Glutamatergic neuron (in vitro differentiated cells): ENCODE data around the gene KRT7. TPM values are rescaled to one million over a fixed set of nuclear protein-coding genes. Genes with fewer than 3 reads are reported as not detected.

Experiments
- total RNA-seq: library from RNA; stranded (reverse); fragmentation: NEBNext Ultra II Directional; extraction: Animal tissue kit (Norgen Biotek cat#: 25700); gene quantifications from one replicate; pipeline ENCODE4 v1.2.1, GENCODE V29; 2021; ENCODE audit not compliant: unreplicated experiment

The KRT7 gene
- total RNA-seq, 1 donor from 2014 or later, result not detected

Other genes starting within 250 kb of the KRT7 start
- gene TAMALIN, start 226.3 kb upstream of the KRT7 start, total RNA-seq, result 31.3 TPM
- gene NR4A1, start 181.8 kb upstream of the KRT7 start, total RNA-seq, result 8.5 TPM
- gene ATG101, start 163.3 kb upstream of the KRT7 start, total RNA-seq, result 26.2 TPM
- 0.88 TPM for gene SMIM41, start 153.5 kb upstream of the KRT7 start, total RNA-seq
- gene KRT80, start 41.2 kb upstream of the KRT7 start, total RNA-seq, result not detected
- not detected for gene KRT86, start 41.4 kb downstream of the KRT7 start, total RNA-seq
- gene KRT81, start 58.3 kb downstream of the KRT7 start, total RNA-seq, result not detected
- not detected for gene KRT83, start 88.2 kb downstream of the KRT7 start, total RNA-seq
- not detected for gene KRT85, start 134.2 kb downstream of the KRT7 start, total RNA-seq
- not detected for gene KRT84, start 152.4 kb downstream of the KRT7 start, total RNA-seq
- gene KRT82, start 173.1 kb downstream of the KRT7 start, total RNA-seq, result not detected
- not detected for gene KRT75, start 201.1 kb downstream of the KRT7 start, total RNA-seq
- not detected for gene KRT6B, start 218.9 kb downstream of the KRT7 start, total RNA-seq
- not detected for gene KRT6C, start 240.6 kb downstream of the KRT7 start, total RNA-seq